Stimulated activated CD8-positive, alpha-beta memory T cell treated with anti-CD3 and anti-CD28 coated beads, Interleukin-2, amount 100 ng/mL, for 1 hour (primary cell): ENCODE measurements around the gene INPP5A.

Source experiments
- DNase-seq, 2 donors: peaks; one replicate each; pipeline ENCODE4 v3.0.0-alpha.2; 2020; ENCODE audit warnings: low read depth in 2 of 2

Gene INPP5A

GRCh38 chr10:132580617-132581016 is 43.0 kb downstream of the INPP5A start:
- DNase-seq, result no peak

DNA sequence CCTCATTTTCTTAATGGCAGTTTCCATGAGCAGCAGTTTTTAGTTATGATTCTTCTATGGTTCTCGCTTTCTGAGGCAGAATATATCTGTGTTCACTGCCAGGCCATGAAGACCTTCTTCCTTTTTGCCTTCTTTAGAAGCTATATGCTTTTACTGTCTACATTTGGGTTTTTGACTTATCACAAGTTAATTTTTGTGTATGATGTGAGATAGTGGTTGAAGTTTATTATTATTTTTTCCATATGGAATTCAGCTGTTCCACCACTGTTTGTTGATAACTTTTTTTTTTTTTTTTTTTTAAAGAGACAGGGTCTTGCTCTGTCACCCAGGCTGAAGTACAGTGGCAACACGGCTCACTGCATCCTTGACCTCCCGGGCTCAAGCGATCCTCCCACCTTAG is 44.5 kb downstream of the INPP5A start:
- no peak for DNase-seq

GRCh38 chr10:132582771-132583170 is 45.2 kb downstream of the INPP5A start:
- DNase-seq, result no peak

DNA sequence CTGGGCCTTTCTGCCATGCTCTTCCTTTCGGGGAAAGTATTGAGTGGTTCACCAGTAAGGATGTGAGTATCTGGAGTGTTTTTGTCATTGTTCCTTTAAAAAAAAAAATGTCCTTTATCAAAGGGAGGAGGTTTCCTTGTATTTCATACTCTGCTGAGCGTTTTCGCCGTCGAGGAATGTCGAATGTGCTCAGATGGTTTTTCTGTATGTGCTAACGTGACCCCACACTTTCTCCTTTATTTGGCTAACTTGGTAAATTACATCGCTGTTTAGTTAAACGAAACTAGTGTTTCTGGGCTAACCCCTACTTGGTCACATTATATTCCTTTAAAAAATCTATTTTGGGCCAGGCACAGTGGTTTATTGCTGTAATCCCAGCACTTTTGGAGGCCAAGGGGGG is 45.9 kb downstream of the INPP5A start:
- DNase-seq, result no peak

- DNase-seq, result no peak
These were observed 46.5 kb downstream of the INPP5A start for GRCh38 chr10:132584081-132584480.

- no peak for DNase-seq
These were observed 48.4 kb downstream of the INPP5A start for GRCh38 chr10:132585732-132586722.

DNA sequence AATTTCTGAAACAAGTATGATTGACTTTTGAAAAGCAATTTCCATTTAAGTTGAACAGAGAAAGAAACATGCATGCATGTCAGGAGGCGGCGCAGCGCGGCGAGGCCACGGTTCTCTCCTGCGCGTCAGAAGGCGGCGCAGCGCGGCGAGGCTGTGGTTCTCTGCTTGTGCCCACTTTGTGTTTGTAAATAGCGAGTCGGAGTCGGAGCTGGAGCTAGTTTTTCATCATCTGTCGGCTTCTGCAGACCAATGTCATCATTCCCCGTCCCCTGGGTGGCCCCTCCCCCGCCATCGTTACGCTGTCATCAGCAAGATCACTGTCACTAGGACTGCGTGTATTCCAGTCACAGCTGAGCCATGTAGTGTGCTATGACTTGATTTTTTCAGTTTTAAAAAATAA is 49.2 kb downstream of the INPP5A start:
- no peak for DNase-seq

DNA sequence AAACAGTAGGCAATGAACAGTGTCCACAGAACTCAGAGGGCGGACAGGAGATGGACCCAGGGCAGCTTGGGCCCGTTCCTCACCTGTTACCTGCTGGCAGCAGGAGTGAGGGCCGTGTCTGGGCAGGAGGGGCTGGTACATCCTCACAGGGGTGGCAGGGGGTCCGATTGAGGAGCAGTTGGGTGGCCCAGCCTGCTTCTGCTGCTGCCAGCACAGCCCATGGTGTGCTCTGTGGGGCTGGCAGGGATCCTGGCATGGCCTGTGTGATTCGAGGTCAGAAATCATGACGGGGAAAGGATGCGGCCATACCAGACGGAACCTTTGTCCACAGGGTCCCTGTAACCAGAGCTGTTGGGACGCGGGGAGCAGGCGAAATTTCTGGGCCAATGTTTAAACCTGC is 49.6 kb downstream of the INPP5A start:
- DNase-seq, result no peak

DNA sequence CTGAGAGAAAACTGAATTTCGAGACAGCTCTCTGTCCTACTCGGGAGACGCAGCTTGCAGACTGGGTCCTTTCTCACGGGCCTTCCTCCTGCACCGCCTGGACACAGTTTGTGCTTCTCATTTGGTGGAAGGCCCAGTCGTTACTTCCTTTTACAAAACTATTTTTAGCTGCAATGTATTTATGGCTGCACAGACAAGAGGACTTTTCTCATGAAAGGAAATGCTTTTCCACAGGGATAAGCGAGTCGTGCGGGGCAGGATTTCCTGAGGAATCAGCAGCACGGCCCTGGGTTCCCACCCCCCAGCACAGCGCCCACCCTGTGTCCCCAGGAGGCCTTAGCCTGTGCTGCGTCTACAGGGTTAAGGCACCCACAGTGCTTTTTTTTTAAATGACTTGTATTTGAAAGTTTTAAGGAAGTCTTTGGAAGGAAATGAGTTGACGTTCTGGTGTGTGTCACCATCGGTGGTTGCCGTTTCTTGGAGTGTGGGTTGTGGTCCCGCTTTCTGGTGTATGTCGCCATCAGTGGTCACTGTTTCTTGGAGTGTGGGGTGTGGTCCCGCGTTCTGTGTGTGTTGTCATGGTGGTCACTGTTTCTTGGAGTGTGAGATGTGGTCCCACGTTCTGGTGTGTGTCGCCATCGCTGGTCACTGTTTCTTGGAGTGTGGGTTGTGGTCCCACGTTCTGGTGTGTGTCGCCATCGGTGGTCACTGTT is 50.9 kb downstream of the INPP5A start:
- DNase-seq, result no peak

DNA sequence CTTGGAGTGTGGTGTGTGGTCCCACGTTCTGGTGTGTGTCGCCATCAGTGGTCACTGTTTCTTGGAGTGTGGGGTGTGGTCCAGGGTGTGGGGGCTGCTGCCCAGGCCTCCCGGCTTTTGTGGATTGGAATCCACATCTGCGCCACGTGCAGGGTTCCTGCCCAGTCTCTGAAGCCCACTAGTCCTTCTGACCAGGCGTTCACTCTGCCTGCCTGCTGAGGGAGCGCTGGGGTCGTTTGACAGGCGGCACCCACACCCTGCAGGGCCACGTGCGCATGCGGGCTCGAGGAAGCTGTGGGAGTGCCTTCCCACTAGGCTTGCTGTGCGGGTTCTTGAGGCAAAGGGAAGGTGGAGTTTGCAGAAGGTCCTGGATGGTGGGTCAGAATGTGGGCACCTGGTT is 51.4 kb downstream of the INPP5A start:
- DNase-seq, result no peak

- DNase-seq, result no peak
These were observed 52.1 kb downstream of the INPP5A start for GRCh38 chr10:132589681-132590080.

DNA sequence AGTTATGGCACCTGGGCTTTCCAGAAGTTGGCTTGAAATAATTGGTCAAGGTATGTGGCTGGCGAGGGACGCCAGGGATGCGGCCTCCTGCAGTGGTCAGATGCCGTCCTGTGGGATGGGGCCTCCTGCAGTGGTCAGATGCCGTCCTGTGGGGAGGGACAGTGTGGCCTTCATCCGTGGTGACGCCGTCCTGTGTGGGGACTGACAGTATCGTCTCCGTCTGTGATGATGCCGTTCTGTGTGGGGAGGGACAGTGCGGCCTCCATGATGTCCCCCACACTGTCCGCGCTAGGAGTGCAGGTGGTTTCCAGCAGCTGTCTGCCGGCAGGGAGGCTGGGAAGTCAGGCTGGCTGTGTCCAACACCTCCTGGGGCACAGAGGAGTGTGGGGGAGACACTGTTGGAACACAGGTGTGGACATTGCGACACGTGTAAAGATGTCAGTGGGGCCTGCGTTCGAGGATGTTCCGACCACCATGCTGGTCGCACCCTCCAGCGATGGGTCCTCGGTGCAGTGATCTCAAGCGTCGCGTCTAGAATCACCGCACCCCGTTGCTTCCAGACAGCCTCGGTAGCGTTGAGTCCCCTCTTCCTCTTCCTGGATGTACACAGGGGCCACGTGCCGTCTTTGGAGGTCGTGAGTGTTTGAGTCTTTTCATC is 52.6 kb downstream of the INPP5A start:
- DNase-seq, result no peak

DNA sequence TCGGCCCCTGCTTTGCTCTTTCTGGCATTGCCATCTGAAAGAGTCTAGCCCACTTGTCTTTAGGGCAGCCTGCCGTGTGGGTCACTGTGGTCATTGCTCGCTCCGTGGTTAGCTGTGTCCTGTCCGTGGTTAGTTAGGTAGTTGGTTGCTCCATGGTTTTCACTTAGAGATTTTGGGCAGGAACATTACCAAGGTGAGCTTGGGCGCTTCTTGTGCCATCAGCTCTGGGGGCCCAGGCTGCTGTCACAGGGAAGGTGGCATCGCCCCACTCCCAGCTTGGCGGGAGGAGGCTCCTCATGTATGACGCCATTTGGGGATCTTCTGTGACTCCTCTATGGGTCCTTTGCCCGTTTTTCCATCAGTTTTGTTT is 53.1 kb downstream of the INPP5A start:
- no peak for DNase-seq

DNA sequence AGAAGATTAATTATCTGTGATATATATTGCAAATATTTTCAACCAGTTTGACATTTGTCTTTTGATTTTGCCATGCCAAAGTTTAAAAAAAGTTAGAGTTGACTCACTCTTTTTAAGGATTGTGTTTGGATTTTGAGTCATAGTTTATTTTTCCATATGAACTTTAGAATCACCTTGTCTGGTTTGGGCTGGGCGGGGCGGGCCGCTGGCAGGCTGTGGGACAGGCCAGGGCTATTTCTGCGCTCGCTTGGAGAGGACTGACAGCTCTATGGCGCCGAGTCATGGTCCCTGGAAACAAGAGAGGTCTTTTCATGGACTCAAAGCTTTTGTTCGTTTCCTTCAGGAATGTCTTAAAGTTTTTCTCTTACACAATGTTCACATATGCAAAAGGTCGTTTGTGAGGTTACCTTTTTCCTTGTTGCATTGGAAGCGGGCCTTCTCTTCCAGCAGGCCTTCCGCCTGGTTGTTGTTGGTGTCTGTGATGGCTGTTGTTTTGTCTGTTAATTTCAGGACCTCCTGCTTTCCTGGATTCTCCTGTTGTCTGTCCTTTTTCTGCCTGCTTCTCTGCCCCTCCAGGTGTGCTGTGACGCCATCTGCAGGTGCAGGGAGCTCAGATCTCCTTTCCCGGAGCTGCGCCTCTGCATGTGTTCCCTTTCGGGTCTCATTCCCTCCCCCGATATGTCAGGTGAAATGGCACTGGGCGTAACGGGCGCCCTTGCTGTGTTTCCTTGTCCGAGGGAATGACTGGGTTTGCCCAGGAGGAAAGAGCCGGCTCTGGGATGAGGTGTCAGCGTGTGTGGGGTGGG is 53.8 kb downstream of the INPP5A start:
- DNase-seq, result no peak

DNA sequence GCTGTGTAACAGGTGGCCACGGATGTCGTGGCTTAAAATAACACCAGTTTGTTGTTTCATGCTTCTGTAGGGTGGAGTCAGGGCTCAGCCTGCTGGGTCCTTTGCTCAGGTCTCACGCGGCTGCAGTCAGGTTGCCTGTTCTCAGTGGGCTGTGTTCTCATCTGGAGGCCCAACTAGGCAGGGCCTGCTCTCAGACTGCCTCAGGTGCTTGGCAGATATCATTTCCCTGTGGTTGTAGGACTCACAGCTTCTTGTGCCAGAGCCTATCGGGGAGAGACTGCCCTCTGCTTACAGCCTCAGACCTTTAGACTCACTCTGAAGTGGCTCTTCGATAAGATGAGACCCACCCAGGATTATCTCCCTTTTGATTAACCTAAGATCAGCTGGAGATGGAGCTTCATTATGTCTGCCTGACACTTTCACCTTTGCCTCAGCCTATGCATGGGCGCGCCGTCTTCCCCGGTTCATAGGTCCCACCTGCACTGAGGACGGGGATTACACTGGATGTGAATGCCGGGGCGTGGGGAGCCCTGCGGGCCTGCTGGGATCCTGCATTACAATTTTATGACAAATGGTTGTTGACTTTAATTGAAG is 55.3 kb downstream of the INPP5A start:
- no peak for DNase-seq

- no peak for DNase-seq
These were observed 55.8 kb downstream of the INPP5A start for GRCh38 chr10:132593389-132593788.

GRCh38 chr10:132593900-132594876 is 56.6 kb downstream of the INPP5A start:
- no peak for DNase-seq

GRCh38 chr10:132595021-132595420 is 57.4 kb downstream of the INPP5A start:
- DNase-seq, result no peak

DNA sequence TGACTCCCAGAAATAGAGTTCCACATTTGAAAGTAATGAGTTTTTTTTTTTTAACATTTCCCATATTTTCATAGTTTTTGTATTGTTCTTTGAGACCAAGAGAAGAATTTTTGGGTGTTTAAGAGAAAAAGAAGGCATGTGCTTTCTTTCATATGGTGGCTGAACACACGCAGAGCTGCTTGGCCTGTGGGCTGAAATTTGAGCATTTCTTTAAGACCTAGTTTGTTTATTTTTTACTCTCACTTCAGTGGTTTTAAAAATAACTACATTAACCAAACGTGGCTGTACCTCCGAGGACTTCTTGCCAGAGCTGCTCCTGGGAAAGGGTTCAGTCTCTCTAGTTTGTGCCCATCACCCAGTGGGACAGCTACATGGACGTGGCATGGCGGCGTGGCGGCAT is 58.3 kb downstream of the INPP5A start:
- no peak for DNase-seq

- no peak for DNase-seq
These were observed 59.2 kb downstream of the INPP5A start for GRCh38 chr10:132596742-132597279.
